ENCODE measurements around the gene FUNDC1.

FUNDC1 gene

GRCh38 chrX:44483965-44484606, 58.6 kb downstream of the FUNDC1 start:
- peak; percentile 12 for DNase-seq (ENCODE audit: low read depth)
- no peak for TF ChIP-seq CTCF (conservative IDR thresholded peaks at IDR 0.05; ENCODE audit: control insufficient read depth, insufficient read depth, low read depth, low read length)
- H3K4me3 ChIP-seq (ENCODE audit: control insufficient read depth, low read depth, low read length) = no peak overlapping the region

GRCh38 chrX:44482575-44482974, 60.1 kb downstream of the FUNDC1 start:
- H3K4me3 ChIP-seq (ENCODE audit: control insufficient read depth, low read depth, low read length) = no peak overlapping the region
- TF ChIP-seq CTCF (conservative IDR thresholded peaks at IDR 0.05; ENCODE audit: control insufficient read depth, insufficient read depth, low read depth, low read length) = no peak
- no peak for DNase-seq (ENCODE audit: low read depth)

- no peak for DNase-seq (ENCODE audit: low read depth)
- no peak for TF ChIP-seq CTCF (conservative IDR thresholded peaks at IDR 0.05; ENCODE audit: control insufficient read depth, insufficient read depth, low read depth, low read length)
These were observed 62.1 kb downstream of the FUNDC1 start for GRCh38 chrX:44480591-44480990.

GRCh38 chrX:44474410-44474809, 68.2 kb downstream of the FUNDC1 start:
- DNase-seq (ENCODE audit: low read depth) = peak; percentile 83
- TF ChIP-seq CTCF (conservative IDR thresholded peaks at IDR 0.05; ENCODE audit: control insufficient read depth, insufficient read depth, low read depth, low read length) = no peak
- H3K4me3 ChIP-seq (ENCODE audit: control insufficient read depth, low read depth, low read length) = no peak overlapping the region

More at GRCh38 chrX:44480591-44480990, 62.1 kb downstream of the FUNDC1 start:
- no peak overlapping the region for H3K4me3 ChIP-seq (ENCODE audit: control insufficient read depth, low read depth, low read length)

All from fibroblast of mammary gland (primary cell).